Kidney tubule cell (primary cell): Measurements from ENCODE around the gene ARSG.

ENCODE experiments used
- DNase-seq: peaks from one replicate; pipeline ENCODE4 v3.0.0-alpha.2; 2018; ENCODE audit warnings: low spot score

ARSG gene

GRCh38 chr17:68429881-68430280 lies 138.6 kb downstream of the ARSG start:
- no peak for DNase-seq

DNA sequence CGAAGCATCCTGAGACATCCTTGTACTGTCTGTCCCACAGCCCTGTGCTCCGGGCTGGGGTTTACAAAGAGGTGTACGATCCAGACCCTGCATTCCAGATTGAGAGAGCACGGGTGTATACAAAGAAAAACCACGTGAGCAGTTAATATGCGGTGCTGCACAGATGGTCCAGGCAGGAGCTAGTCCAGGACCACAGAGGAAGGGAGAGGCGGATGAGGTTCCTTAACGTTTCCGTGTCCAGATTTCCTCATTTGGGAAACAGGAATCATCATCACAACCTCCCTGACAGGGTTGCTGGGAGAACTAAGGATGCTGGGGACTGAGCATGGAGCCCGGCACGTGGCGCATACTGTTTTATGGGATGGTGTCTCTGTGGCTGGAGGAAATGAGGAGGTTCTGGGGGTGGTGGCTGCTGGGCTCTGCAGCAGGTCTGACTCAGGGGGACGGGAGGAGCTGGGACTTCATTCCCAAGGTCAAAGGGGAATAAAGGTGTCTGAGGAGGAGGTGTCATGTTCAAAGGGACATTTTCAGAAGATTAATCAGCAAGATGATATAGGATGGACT lies 139.8 kb downstream of the ARSG start:
- no peak for DNase-seq

DNA sequence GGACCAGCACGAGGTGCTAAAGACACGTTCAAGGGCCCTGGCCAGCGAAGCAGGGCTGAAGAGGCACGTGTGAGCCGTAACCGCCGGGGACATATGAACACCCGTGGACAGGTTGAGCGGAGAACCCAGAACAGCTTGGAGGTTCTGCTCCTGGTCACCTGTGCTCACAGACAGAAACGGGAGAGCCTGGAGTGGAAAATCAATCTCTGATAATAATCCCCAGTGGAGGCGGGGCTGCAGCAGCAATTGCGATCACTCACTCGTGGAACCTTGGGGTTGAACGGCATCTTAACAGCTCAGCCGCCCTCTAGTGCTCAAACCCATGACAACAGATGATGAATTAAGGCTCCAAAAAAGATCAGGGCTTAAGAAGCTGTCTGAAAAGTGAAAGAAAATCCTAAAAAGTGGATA lies 140.4 kb downstream of the ARSG start:
- DNase-seq = peak; percentile 13

DNA sequence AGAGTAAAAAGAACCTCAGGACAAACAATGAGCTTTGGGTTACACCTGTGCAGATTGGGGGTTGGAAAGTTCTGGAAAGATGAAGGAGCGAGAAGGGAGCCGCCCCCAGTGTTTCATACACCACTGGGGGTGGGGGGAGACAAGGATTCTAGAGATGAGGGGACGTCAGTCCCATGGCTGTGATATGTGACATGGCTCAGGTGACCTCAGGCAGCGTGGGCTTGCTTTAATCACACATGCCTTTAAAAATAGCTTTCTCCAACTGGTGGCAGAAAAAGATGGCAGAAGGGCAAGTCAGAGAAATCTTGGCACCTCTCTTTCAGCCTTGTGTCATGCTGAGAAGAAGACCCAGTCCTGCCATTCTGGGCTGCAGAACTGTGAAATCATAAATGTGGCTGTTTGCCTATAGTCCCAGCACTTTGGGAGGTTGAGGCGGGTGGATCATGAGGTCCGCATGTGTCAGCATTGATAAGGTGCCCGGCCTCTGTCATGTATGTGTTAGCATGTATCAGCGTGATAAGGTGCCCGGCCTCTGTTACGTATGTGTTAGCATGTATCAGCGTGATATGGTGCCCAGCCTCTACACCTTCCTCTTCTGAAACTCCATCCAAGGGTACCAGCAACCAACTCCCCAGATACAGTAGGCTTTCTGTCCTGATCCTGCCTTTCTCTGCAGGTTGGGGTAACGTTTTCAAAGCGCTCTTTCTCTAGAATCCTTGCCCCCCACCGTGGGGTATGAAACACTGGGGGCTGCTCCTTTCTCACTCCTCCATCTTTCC lies 141.0 kb downstream of the ARSG start:
- no peak for DNase-seq

GRCh38 chr17:68433211-68433610 lies 141.9 kb downstream of the ARSG start:
- no peak for DNase-seq

GRCh38 chr17:68433911-68434508 lies 142.7 kb downstream of the ARSG start:
- no peak for DNase-seq

DNA sequence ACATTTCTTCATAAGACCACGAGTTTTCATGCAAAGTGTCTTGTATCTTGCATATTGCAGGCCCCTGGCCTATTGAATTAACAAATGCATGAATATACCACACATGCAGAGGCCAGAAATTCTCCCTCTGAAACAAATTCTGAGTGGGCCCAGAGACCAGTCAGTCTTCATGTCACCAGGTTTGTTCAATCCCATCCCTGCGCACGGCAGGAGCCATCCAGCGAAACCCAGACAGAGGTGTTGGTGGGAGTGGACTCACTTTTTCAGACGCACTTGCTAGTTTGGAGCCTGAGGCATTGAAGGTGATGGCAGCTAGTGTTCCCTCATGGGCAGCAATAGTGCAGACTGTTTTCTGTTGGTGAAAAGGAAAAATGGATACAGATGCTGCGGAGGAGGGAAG lies 144.1 kb downstream of the ARSG start:
- no peak for DNase-seq

GRCh38 chr17:68435876-68436842 lies 144.9 kb downstream of the ARSG start:
- DNase-seq = peak; percentile 73

- peak; percentile 17 for DNase-seq
Measured at GRCh38 chr17:68437979-68438822, 146.9 kb downstream of the ARSG start.

- no peak for DNase-seq
Measured at GRCh38 chr17:68439656-68440290, 148.5 kb downstream of the ARSG start.

DNA sequence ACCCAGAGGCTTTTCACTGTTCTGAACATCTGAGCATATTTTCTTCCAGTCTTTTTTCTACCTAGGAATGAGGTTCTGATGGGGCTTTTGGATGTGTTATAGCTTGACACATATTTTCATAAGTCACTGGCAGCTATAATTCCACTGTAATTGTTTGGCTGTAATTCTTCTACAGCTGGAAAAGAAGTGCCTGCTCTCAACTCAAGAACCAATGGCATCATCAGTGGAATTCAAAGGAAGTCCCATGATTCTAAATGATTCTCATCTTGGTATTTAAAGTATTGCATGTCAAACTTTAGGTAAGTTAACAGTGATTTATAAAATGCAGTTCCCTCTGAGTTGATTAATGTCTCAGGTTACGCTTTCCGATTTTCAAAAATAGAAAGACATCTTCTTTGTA lies 149.2 kb downstream of the ARSG start:
- no peak for DNase-seq

DNA sequence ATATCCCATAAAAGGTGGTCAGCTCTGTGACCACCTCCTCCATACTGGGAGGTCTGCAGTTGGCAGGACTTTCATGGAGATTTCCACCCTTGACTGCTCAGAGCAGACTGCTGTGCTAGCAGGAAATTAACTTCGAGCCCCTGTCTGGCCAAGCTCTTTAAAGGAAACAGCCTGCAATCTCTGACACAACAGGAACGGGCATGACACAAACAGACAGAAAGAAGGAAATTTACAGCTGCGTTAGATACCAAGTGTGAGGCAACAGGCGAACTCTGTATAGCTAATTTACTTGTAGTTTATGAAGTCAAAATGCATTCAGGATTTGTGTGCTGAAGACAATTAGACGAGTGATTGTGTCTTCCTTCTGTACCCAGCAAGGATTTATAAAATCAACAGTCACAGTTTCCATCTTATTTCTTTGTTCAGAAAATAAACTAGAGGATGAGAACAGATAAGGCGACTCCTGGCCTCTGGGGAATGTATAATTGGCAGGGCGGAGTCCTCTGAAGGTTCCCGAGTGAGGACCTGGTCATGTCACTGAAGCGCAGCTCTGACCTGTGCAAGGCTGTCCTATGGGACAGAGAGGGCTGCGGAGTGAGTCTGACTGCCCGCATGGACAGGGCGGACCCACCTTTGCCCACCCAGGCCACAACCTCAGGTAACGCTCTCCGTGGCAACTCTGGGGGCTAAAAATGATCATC lies 149.9 kb downstream of the ARSG start:
- peak; percentile 41 for DNase-seq

GRCh38 chr17:68443972-68444464 lies 152.7 kb downstream of the ARSG start:
- DNase-seq = no peak

DNA sequence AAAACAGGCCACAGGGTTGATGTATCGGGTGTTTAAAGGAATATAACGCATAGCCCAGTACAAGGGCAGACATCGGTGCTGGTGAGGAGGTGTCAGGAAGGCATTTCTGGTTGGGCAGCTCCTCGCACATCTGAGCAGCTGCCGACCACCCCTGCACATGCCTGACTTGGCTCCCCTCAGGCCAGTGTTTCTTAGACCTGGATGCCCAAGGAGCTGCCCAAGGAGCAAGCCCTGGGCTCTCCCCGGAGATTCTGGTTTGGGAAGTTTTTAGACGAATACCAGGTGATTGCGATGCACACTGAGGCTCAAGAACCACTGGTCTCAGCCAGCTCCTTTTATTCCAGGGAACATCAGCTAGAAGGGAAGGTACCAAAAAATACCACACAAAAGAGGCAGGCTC lies 154.4 kb downstream of the ARSG start:
- no peak for DNase-seq

DNA sequence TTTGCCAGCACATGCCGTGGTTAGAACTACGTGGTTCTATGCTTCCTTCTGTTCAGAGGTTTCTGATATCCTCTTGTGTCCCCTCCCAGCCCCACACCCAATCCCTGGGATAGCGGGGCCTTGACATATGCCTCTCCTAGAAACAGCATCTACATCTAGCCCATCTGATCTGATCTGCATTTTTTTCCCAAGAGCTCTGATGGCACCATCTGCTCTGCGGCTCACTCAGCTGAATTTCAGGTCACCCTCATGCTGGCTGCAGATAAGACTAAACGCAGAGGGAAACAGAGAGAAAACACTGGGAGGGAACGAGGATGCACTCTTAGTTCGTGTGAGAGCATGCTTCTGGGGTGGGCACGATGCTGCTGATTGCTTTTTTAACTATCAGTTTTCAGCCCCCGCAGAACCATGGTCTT lies 155.3 kb downstream of the ARSG start:
- no peak for DNase-seq

- no peak for DNase-seq
Measured at GRCh38 chr17:68449021-68449739, 157.9 kb downstream of the ARSG start.

DNA sequence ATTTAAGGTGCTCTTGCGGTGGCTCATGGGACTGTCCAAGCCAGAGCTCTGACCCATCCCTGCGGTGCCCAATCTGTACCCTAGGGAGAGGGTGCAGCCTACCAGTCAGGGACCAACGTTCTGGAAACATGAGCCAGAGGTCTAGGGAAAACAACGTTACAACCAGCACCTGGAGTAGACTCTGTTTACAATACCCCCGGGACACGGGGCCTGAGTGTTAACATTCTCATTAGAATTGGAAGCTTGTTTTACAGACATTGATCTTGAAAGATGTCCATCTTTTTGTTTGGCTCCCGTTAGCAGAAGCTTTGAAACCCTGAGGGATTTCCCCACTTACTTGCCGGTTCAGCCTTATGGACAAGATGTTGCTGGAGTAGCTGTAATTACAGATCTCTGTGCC lies 159.1 kb downstream of the ARSG start:
- DNase-seq = no peak

DNA sequence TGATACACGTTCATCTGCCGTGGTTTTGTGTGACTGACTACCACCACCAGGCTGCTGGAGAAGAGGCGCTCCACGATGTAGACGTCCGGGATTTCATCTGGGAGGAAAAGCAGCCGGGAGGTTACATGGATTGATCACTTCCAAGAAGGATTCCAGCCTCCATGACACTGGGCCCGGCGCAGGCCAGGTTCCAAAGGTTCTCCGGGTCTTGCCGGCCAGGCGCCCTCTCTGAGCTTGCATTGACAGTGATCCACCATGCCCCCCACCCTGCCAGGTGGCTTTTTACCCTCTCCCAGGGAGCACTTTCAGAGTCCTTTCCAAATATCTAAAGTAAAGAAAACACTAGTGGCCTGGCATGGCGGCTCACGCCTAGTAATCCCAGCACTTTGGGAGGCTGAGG lies 159.5 kb downstream of the ARSG start:
- no peak for DNase-seq

DNA sequence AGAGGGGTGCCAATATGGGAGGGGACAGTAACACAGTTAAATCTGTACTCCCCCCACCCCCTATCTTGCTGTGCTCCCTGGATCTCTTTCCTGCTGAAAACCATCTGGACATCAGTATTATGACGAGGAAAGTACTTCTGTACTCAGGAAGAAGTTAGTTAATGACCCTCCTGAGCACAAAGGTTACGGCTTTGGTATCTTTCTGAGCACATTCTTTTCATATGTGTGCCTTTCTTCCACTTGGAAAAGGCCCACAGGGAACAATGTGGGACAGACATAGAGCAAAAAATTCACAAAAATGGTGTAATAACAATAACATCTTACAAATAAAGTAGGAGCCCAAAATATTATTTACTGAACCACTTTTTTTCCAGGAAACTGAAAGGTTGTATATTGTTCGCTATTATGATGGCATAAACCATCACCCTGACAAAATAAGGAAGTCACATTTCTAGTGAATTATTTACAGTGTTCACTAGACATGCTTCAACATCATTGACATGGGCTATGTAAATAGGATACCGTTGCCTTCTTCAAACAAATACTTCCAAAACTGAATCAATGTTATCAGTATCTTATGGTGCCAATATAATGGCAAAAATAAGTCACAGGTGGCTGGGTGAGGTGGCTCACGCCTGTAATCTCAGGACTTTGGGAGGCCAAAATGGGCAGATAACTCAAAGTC lies 160.5 kb downstream of the ARSG start:
- no peak for DNase-seq
